SK-N-MC (cell line): ENCODE results near the gene PIGQ.

Source experiments
- EZH2 ChIP-seq: fragments of 200-600 bp; sonication (generic); IDR thresholded peaks from one replicate; pipeline ENCODE4 v1.6.1; 2017; ENCODE audit warnings: antibody characterized with exemption
- FOXP2 ChIP-seq: optimal IDR thresholded peaks from 2 replicates; pipeline ENCODE3; 2011; ENCODE audit warnings: mild to moderate bottlenecking, moderate library complexity; ENCODE audit not compliant: insufficient read depth; ENCODE audit errors: extremely low read length, control extremely low read depth
- POLR2AphosphoS5 ChIP-seq: IDR thresholded peaks from 2 replicates; pipeline ENCODE4 v1.6.1; 2012; ENCODE audit warnings: mild to moderate bottlenecking, low read depth, low read length, borderline replicate concordance

DNA sequence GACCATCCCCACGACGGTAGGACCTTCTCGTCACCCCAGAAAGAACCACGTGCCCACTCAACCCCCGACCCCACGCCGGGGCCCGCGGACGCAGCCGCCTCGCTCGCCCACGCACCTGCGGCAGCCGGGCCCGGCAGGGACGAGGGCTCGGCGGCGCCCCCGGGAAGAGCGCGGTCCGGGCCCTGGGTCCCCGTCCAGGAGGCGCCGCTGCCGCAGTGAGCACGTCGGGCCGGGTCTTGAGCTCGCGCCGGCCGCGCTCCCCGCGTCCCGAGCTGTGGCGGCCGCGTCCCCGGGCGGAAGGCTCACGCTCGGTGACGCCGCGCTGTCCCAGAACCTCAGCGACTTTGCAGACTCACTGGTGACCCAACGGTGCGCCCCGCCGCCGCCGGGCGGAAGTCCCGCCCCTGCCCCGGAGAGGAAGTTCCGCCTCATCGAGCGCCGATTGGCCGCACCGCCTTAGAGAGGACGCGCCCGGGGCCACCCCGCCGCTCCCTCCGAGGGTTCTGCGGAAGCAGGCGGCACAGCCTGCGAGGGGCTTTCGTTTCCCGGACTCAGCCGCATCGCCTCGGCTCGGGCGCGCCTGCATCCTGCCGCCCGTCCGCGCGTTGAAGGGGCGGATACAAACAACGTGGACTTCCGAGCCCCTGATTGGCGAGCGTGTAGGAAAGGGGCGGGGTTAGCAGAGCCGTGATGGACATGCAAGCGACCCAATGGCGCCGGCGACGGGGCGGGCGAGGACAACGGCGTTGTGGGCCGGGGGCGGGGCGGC, 19.3 kb downstream of the PIGQ start:
- TF ChIP-seq EZH2 (no peak), POLR2AphosphoS5 (peak; percentile 84), FOXP2 (no peak)
